ENCODE measurements around the gene CALHM5. TPM values are rescaled to one million over a fixed set of nuclear protein-coding genes. Genes with fewer than 3 reads are reported as not detected.
"Not testable (repeated sequence)": the region's sequence is repeated elsewhere in the genome, so short reads cannot be mapped to it uniquely, and the experiment has no call there.

CALHM5 gene, protein sequence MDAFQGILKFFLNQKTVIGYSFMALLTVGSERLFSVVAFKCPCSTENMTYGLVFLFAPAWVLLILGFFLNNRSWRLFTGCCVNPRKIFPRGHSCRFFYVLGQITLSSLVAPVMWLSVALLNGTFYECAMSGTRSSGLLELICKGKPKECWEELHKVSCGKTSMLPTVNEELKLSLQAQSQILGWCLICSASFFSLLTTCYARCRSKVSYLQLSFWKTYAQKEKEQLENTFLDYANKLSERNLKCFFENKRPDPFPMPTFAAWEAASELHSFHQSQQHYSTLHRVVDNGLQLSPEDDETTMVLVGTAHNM
- 5.1 and 6.3 TPM in 2 replicates for total RNA-seq (2014; rRNA removed)
- polyA plus RNA-seq (2012): 4.3 TPM

DNA sequence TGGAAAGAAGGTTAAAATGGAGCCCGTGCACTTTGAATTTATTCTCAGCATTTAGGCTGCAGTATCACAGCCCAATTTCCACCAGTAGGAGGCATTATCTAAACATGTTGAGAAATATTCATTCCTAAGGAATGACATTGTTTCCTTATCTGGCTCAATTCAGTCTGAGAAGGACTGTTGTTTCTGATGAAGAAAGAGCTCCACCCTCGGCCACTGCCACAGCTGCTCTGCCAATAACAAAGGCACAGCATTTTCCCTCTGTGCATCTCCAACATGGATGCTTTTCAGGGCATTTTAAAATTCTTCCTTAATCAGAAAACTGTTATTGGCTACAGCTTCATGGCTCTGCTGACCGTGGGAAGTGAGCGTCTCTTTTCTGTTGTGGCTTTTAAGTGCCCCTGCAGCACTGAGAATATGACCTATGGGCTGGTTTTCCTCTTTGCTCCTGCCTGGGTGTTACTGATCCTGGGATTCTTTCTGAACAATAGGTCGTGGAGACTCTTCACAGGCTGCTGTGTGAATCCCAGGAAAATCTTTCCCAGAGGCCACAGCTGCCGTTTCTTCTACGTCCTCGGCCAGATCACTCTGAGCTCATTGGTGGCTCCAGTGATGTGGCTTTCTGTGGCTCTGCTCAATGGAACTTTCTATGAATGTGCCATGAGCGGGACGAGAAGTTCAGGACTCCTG is at the start of gene CALHM5:
TSS of gene CALHM5 (plus strand) at position 216 of the 687 bp plus-strand sequence. CDS start at position 274, 58 bp downstream.
- DNase-seq (ENCODE audit: low read depth): peak; percentile 95

DNA sequence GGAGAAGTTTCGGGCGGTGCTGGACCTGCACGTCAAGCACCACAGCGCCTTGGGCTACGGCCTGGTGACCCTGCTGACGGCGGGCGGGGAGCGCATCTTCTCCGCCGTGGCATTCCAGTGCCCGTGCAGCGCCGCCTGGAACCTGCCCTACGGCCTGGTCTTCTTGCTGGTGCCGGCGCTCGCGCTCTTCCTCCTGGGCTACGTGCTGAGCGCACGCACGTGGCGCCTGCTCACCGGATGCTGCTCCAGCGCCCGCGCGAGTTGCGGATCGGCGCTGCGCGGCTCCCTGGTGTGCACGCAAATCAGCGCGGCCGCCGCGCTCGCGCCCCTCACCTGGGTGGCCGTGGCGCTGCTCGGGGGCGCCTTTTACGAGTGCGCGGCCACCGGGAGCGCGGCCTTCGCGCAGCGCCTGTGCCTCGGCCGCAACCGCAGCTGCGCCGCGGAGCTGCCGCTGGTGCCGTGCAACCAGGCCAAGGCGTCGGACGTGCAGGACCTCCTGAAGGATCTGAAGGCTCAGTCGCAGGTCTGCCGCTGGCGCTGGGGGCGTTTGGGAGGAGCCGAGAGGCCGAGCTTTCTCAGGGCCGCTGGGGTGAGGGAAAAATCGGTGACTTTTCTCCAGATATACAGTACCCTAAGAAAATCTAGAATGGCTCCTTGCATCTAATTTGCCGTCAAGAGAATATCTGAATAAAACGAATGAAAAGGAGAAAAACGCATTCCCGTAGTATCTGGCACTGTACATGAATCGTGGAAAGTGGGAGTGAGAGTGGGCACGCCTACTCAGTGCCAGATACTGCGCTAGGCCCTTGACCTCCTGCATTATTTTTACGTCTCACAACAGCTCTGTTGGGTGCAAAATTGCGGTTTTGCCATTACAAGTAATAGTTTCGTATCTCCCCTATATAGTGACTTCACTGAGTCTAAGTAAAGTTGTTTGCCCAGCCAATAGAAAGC is 49.2 kb upstream of the CALHM5 start:
- peak; percentile 57 for DNase-seq (ENCODE audit: low read depth)

DNA sequence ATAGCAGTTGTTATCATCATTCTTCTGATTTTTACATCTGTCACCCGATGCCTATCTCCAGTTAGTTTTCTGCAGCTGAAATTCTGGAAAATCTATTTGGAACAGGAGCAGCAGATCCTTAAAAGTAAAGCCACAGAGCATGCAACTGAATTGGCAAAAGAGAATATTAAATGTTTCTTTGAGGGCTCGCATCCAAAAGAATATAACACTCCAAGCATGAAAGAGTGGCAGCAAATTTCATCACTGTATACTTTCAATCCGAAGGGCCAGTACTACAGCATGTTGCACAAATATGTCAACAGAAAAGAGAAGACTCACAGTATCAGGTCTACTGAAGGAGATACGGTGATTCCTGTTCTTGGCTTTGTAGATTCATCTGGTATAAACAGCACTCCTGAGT is 48.1 kb upstream of the CALHM5 start:
- DNase-seq (ENCODE audit: low read depth): no peak

DNA sequence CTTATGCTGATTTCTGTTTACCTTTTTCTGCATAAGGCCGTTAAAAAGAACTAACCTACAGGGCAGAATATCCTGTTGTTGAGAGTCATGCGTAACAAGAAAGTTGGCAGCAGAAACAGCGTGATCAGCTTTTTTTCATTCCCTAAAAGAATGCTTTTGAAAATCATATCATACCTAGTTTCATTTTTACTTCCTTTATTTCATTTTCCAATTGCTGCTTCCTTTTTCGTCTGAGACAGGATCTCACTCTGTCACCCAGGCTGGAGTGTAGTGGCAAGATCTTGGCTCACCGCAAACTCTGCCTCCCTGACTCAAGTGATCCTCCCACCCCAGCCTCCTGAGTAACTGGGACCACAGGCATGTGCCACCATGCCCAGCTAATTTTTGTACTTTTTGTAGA is 46.2 kb upstream of the CALHM5 start:
- no peak for DNase-seq (ENCODE audit: low read depth)

DNA sequence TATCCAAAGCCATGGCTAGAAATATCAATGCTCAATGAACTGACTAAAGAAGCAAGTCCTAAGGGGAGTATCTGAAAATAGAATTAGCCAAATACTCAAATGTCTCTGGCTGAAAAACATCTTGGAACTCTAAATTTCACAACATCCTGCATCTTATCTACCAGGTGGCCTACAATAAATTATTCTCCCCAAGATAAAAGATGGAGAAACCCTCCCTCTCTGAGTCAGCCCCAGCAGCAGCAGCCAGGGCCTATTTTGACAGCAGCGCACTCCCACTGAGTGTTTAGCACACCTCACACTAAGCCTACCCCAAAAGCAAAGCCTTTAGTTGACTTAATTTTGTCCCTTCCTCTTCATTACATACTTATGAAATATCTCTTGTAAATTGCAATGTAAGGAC is 44.3 kb upstream of the CALHM5 start:
- DNase-seq (ENCODE audit: low read depth): no peak

DNA sequence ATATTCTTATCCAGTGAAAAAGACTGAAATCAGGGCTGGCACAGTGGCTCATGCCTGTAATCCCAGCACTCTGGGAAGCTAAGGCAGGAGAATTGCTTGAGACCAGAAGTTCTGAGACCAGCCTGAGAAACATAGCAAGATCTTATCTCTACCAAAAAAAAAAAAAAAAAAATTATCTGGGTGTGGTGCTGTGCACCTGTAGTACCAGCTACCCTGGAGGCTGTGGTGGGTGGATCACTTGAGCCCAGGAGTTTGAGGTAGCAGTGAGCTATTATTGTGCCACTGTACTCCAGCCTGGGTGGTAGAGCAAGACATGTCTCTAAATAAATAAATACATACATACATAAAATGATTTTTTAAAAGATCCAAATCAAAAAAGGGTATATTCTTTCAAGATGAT is 43.9 kb upstream of the CALHM5 start:
- no peak for DNase-seq (ENCODE audit: low read depth)

DNA sequence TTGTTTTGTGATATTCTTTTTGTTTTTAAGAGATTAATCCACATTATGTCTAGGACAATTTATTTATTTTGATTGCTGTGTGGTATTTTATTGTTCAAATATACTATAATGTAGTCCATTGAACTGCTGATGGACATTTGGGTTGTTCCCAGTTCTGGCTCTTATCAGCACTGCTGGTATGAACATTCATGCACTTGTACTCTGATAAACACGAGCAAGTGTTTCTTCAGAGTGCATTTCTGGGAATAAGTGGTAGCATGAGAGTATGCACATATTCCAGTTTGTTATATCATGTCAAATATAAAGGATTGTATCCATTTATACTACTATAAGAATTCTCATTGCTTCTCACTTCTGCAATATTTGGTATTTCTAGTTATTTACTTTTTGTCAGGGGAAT is 43.1 kb upstream of the CALHM5 start:
- DNase-seq (ENCODE audit: low read depth): no peak

DNA sequence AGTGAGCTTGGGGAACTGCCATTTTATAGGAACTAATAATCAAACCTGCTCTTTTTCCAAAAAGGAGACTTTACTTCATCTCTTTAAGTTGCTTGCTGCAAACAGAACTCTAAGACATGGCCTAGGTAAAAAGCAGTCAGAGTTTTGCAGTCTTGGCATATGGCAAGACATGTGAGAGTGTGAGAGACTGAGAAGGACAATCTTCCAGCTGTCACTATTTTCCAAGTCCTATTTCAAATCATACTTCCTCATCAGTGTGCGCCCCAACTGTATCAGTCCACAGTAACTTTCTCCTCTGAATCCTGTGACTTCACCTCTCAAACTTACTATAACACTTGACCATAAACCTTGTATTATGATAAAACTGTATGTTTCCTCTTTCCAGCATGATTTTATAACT is 39.9 kb upstream of the CALHM5 start:
- DNase-seq (ENCODE audit: low read depth): no peak

DNA sequence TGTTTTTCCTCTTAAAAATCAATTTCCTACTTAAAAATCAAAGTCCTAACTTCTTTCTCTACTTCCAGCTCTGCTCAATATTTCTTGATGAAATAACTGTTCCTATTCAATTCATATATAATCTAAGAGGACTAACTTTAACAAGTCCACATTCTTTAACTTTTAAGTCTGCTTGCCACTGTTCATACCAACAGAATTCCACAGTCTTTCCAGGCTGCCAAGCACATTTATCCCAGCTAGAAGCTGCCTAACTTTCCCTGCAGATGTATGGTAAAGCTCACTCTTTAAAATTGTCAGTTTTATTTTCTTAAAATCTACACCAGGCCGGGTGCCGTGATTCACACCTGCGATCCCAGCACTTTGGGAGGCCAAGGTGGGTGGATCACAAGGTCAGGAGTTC is 38.7 kb upstream of the CALHM5 start:
- no peak for DNase-seq (ENCODE audit: low read depth)

DNA sequence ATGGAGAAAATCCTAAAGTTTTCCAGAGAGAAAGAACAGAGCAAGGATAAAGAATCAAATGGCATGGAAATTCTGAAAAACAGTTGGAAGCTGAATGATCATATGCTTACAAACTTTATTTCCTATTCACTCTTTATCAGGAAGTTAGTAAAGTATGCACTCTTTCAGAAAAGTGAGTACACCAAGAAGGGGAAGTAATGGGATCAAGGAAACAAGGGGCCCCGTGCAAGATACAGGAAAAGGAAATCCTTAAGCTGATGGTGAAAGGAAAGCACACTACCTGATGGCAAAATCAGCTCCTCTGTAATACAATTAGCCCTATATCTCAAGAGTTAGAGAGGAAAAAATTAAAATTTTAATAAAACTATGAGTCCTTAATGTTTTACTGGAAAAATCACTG is 36.3 kb upstream of the CALHM5 start:
- no peak for DNase-seq (ENCODE audit: low read depth)

DNA sequence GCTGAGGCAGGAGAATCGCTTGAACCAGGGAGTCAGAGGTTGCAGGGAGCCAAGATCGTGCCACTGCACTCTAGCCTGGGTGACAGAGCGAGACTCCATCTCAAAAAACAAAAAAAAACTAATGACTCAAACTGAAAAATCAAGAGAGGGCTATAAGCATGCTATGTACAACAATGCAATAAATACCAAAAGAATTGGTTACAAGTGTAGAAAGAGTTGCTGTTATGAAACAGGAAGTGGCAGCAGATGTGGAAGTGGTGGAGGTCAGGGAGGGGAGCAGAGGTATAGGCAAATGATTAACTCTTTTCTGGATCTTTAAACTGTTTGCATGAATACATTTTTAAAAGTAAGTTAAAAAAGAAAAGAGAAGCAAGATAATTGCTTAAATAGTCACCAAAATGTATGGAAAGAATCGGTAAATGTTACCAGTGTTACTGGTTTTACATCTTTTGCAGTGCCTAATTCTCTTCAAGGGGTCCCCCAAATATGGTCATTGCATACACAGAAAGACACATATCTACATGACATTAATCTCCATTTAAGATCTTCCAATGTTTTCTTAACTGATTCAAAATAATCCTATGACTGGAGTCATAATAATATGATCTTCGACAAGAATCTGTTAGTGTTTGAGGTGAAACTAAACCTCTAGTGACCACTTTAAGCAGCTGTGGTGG is 35.3 kb upstream of the CALHM5 start:
- peak; percentile 17 for DNase-seq (ENCODE audit: low read depth)

DNA sequence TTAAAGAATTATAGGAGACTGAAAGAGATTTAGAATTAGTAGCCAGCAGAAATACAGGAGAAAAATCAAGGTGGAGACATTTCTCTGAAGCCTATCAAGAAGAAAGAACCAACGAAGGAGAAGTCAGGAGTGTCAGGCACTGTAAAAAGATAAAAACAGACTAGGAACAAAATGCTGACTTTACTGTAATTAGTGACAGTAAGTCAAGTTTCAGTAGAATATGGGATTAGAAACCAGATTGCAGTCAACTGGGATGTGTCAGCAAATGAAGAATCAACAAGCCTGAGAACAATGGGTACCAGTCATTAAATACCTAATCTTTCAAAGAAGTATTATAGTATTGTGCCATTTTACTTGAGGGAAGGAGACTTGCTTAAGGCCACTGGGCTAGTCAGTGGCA is 28.7 kb upstream of the CALHM5 start:
- no peak for DNase-seq (ENCODE audit: low read depth)

DNA sequence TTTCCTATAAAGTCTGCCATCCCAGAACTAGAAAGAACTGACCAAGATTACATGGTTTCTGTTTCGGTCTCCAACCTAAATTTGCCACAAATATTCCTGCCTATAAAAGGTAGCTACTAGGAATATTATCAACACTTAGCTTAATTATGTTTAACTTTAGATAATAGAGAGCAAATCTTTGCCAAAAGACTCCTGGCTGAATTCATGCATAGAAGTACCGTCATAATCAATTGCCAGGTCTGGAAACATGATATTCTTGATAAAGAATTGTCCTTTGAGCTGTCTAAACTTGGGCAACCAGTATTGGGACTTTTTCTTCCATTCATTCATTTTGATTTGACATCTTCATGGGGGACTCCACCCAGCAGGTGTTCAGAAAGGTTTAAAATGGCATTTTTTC is 27.8 kb upstream of the CALHM5 start:
- DNase-seq (ENCODE audit: low read depth): no peak

DNA sequence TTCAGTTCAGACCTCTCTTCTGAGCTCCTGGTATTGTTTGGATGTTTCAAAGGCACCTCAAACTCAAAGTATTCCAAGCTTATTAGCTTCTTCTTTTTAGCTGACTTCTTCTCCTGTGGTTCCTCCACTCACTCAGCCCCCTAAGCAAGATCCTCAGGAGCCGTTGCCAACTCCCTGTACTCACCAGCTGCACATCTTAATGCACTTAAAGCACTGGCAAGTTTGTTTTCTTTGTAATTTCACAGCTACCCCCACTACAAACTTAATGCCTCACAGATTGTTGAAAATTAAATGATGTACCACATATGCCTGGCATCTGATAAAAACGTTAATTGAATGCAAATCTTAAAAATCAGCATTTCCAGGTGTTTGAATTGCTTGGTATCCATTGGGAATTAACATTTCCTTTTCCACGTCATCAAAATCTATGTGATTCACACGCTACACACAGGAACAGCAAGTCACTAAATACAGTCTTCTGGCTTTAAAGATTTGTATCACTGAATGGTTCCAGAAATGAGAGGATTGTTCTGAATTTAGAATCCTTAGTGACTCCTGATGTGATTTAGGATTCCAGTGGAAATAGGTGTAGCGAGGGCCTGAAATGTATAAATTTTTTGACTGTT is 25.8 kb upstream of the CALHM5 start:
- DNase-seq (ENCODE audit: low read depth): no peak

DNA sequence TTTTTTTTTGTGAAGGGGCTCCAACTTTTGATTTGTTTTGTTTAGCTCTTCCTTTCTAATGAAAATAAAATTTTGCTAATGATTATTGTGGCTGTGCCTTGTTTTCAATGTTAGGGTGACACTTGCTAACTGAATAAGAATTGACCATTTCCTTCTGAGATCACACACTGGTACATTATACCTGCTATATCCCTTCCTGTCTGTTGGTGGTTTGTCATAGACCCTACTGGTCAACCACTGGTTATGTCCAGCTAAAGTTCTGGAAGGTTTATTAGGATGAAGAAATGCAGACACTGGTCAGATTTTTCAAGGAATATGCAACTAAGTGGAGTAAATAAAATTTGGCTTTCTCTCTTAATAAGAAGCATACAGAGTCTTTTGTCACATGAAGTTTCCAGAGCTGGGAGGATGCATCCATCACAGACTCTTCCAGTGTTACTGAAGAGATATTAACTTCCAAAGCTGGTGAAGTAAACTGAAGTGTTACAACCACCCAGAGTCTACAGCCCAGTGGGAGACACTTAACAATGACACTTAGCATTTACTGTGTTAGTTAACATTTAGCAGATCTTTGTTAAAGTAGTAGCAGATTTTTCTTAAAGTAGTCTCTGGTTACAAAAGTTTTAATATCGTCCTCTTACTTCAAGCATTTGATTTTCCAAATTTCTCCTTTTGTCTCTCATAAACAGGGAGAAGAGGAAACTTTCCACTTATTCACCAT is 19.7 kb upstream of the CALHM5 start:
- DNase-seq (ENCODE audit: low read depth): no peak

DNA sequence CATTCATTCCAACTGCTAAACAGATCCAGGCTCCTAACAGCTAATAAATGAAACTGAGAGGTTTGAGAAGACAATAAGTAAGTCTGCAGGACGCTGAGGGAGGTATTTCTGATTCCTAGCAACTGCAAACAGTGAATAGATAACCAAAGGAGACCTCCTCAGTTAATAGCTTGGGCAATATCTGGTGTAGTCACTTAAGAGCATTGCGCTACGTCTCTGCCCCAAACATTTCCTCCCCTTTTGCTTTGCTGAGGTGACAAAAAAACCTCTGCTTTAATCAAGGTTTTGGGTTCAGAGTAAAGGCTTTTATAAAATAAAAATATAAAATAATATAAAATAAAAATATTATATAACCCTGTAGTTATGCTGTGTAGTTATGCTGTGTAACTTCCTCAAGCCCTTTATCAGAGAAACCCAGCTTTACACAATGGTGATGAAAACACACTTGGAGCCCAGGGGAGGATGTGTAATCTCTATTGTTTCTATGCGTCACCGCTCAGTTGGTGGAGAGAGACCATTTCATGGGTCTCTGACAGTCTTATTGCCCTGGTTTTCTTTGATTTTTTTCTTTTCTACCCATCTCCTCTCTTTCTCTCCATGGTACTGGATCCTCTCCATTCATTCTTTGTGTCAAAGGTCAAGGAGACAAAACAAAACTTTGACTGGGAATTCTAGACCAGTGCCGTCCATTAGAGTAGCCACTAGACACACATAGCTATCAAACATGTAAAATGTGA is 18.9 kb upstream of the CALHM5 start:
- no peak for DNase-seq (ENCODE audit: low read depth)

DNA sequence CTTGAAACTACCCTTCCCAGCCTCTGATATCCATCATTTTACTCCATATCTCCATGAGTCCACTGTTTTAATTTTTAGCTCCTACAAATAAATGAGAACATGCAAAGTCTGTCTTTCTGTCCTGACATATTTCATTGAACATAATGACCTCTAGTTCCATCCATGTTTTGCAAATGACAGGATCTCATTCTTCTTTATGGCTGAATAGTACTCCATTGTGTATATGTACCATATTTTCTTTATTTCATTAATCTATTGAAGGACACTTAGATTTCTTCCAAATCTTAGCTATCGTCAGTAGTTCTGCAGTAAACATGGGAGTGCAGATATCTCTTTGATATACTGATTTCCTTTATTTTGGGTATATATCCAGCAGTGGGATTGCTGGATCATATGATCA is 16.3 kb upstream of the CALHM5 start:
- DNase-seq (ENCODE audit: low read depth): not testable (repeated sequence)

DNA sequence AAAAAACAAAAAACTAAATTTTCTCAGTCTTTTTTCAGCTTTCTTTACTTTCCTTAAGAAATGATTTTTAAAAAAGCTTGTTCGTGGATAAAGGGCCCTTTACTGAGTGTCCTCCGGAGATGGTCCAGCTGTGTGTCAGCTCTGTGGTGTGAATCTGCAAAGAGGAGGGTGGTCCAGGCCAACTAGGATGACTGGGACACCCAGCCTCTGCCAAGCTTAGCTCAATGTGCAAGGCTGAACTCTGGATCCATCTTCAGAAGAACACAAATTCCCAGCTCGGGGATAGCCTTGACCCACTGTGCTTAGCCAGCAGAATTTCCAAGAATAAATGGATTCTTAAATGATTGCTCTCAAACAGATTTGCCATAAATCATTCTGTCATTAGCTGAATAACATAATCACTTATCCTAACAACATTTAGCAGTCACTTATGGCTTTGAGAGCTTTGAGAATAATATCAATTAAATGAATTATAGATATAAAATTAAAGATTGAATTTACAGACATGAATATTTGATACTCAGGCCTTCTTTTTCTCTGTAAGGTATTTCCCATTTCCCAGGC is 14.2 kb upstream of the CALHM5 start:
- no peak for DNase-seq (ENCODE audit: low read depth)

DNA sequence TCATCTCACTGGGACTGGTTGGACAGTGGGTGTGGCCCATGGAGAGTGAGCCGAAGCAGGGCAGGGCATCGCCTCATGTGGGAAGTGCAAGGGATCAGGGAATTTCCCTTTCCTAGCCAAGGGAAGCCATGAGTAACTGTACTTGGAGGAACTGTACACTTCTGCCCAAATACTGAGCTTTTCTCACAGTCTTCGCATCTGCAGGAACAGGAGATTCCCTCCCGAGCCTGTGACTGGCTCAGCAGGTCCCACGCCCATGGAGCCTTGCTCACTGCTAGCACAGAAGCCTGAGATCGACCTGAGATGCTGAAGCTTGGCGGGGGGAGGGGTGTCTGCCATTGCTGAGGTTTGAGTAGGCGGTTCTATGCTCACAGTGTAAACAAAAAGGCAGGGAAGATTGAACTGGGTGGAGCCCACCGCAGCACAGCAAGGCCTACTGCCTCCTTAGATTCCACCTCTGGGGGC is 10.4 kb upstream of the CALHM5 start:
- no peak for DNase-seq (ENCODE audit: low read depth)
